GM21737 (cell line): Measurements from ENCODE around the gene APOC4.
"Not testable (repeated sequence)": the region's sequence is repeated elsewhere in the genome, so short reads cannot be mapped to it uniquely, and the experiment has no call there.

Source experiments
- ATAC-seq: cut with Tn5 transposase; IDR thresholded peaks from one replicate; pipeline ENCODE4 v1.9.1; 2021; ENCODE audit warnings: mild to moderate bottlenecking, moderate library complexity; ENCODE audit not compliant: unreplicated experiment

Gene APOC4

GRCh38 chr19:44914433-44915206, 27.4 kb upstream of the APOC4 start, which contains the start of gene APOC1:
TSS of gene APOC1 (plus strand) at chr19:44914608. CDS start at chr19:44914892, 284 bp downstream.
- ATAC-seq, result peak; percentile 81

- no peak for ATAC-seq
Measured at GRCh38 chr19:44924243-44924725, 17.8 kb upstream of the APOC4 start.

GRCh38 chr19:44925114-44925891, 16.7 kb upstream of the APOC4 start:
- no peak for ATAC-seq

GRCh38 chr19:44926245-44927077, 15.6 kb upstream of the APOC4 start:
- ATAC-seq, result not testable (repeated sequence)

GRCh38 chr19:44927746-44928145, 14.3 kb upstream of the APOC4 start:
- no peak for ATAC-seq

- ATAC-seq, result no peak
Measured at GRCh38 chr19:44930088-44930487, 11.9 kb upstream of the APOC4 start.

GRCh38 chr19:44931541-44931940, 10.5 kb upstream of the APOC4 start:
- ATAC-seq, result no peak

- no peak for ATAC-seq
Measured at GRCh38 chr19:44939668-44940067, 2.4 kb upstream of the APOC4 start.

GRCh38 chr19:44943801-44944249, 1.8 kb downstream of the APOC4 start:
- no peak for ATAC-seq

GRCh38 chr19:44947041-44947581, 5.1 kb downstream of the APOC4 start:
- no peak for ATAC-seq

GRCh38 chr19:44948237-44948636, 6.2 kb downstream of the APOC4 start:
- no peak for ATAC-seq

GRCh38 chr19:44948763-44949374, 6.8 kb downstream of the APOC4 start:
- ATAC-seq, result no peak

GRCh38 chr19:44949550-44949949, 7.5 kb downstream of the APOC4 start:
- no peak for ATAC-seq

GRCh38 chr19:44951179-44952159, 9.4 kb downstream of the APOC4 start:
- no peak for ATAC-seq

GRCh38 chr19:44954278-44954648, 12.2 kb downstream of the APOC4 start:
- no peak for ATAC-seq

- ATAC-seq, result peak; percentile 84
Measured at GRCh38 chr19:44954649-44955504, 12.8 kb downstream of the APOC4 start, which contains the start of gene CLPTM1. TSS of gene CLPTM1 (plus strand) at chr19:44955380. CDS start at chr19:44955396, 16 bp downstream.

- ATAC-seq, result peak; percentile 28
Measured at GRCh38 chr19:44955505-44956439, 13.7 kb downstream of the APOC4 start.
